ENCODE measurements around the gene ZNF468. TPM values are rescaled to one million over a fixed set of nuclear protein-coding genes. Genes with fewer than 3 reads are reported as not detected.

Gene ZNF468
- total RNA-seq, 1 experiment from 2014 or later = 34.7 TPM

DNA sequence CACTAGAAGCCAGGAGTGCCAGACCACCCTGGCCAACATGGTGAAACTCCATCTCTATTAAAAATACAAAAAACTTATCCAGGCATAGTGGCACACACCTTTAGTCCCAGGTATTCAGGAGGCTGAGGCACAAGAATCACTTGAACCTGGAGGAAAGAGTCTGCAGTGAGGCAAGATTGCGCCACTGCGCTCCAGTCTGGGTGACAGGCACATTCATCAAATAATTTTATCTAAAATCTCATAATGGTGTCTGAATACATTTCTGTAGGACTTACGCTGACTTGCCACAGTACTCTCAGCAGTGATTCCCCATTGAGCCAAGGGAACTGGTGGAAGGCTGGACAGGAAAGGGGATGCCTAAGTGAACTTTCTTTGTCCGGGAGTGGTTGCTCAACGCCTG, 31.7 kb downstream of the ZNF468 start:
- H2BK20ac ChIP-seq (ENCODE audit: low read depth, low read length, poor library complexity, severe bottlenecking) = no peak overlapping the region
- Mint-ChIP-seq H3K9me3 (no peaks in the 10 kb centered on the region; a peak in 1 of 5 replicates), H3K4me3 (no peak overlapping the region), H3K36me3 (ENCODE audit: insufficient read depth in 1 of 3, low read depth in 3 of 3) (no peaks in the 10 kb centered on the region; a peak in 1 of 7 replicates), H3K27ac (no peak overlapping the region), H3K4me1 (peaks cover 1% of the 10 kb centered on the region in 2 experiments), H3K27me3 (ENCODE audit: low read depth) (peaks cover 3% of the 10 kb centered on the region; the same call in 1 of the 2 replicates)
- no peaks in the 10 kb centered on the region for H3K79me2 ChIP-seq (ENCODE audit: insufficient read depth, low read length)
- no peak overlapping the region for H3K23ac ChIP-seq (ENCODE audit: insufficient read length, low read depth, low read length)
- no peaks in the 10 kb centered on the region for H3K4me1 ChIP-seq (ENCODE audit: insufficient read depth, low read length)
- no CpG with 5 or more reads among the region's 5 CpGs for WGBS (ENCODE audit: extremely low coverage, insufficient read length, low lambda C conversion rate)
- H3K4ac ChIP-seq (ENCODE audit: low read depth, low read length) = no peak overlapping the region
- H2AK5ac ChIP-seq (ENCODE audit: insufficient read length, low read length) = no peak overlapping the region
- H4K8ac ChIP-seq (replicated peaks; ENCODE audit: insufficient read length, low read depth, low read length) = no peak overlapping the region
- TF ChIP-seq, protein P1, sequence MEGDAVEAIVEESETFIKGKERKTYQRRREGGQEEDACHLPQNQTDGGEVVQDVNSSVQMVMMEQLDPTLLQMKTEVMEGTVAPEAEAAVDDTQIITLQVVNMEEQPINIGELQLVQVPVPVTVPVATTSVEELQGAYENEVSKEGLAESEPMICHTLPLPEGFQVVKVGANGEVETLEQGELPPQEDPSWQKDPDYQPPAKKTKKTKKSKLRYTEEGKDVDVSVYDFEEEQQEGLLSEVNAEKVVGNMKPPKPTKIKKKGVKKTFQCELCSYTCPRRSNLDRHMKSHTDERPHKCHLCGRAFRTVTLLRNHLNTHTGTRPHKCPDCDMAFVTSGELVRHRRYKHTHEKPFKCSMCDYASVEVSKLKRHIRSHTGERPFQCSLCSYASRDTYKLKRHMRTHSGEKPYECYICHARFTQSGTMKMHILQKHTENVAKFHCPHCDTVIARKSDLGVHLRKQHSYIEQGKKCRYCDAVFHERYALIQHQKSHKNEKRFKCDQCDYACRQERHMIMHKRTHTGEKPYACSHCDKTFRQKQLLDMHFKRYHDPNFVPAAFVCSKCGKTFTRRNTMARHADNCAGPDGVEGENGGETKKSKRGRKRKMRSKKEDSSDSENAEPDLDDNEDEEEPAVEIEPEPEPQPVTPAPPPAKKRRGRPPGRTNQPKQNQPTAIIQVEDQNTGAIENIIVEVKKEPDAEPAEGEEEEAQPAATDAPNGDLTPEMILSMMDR (conservative IDR thresholded peaks at IDR 0.05) = no peak
- H3K27me3 ChIP-seq (ENCODE audit: insufficient read depth, low read length) = no peaks in the 10 kb centered on the region
- DNase-seq = no peak
- H2BK120ac ChIP-seq (ENCODE audit: low read depth, low read length, poor library complexity, severe bottlenecking) = no peak overlapping the region
- no peak overlapping the region for H2BK15ac ChIP-seq (ENCODE audit: low read depth, low read length)
- no peak overlapping the region for H3K27ac ChIP-seq (ENCODE audit: insufficient read length, low read depth, low read length)
- no peak overlapping the region for H3K9ac ChIP-seq (ENCODE audit: extremely low read depth, insufficient read length, low read length)
- no peak overlapping the region for H3K18ac ChIP-seq (ENCODE audit: insufficient read length, low read depth, low read length)
- no peaks in the 10 kb centered on the region for H3K9me3 ChIP-seq (ENCODE audit: control insufficient read depth, low read depth, low read length)
- no peak overlapping the region for H4K91ac ChIP-seq (ENCODE audit: insufficient read length, low read depth, low read length)
- peaks cover 3% of the 10 kb centered on the region for H3K23me2 ChIP-seq (ENCODE audit: insufficient read length, low read depth, low read length, poor library complexity, severe bottlenecking)
- H3K4me2 ChIP-seq (ENCODE audit: insufficient read depth, insufficient read length, low read length) = no peak overlapping the region
- no peak overlapping the region for H2BK5ac ChIP-seq (ENCODE audit: insufficient read length, low read length)
- no peaks in the 10 kb centered on the region for H4K20me1 ChIP-seq (ENCODE audit: control insufficient read depth, insufficient read depth, insufficient read length)
- H4K5ac ChIP-seq (ENCODE audit: insufficient read length, low read depth, low read length) = no peak overlapping the region
- H2BK12ac ChIP-seq (ENCODE audit: insufficient read length, low read depth, low read length) = no peak overlapping the region
- no peak overlapping the region for H3K14ac ChIP-seq (ENCODE audit: insufficient read depth, low read length)
- H2AFZ ChIP-seq (ENCODE audit: low read length) = no peak overlapping the region
- no peaks in the 10 kb centered on the region for H3K79me1 ChIP-seq (ENCODE audit: insufficient read depth, low read depth, low read length, poor library complexity, severe bottlenecking)
- H3K56ac ChIP-seq (ENCODE audit: insufficient read length, low read depth, low read length) = no peak overlapping the region
- no peak overlapping the region for H3T11ph ChIP-seq (ENCODE audit: low read length)
